Esophagus (tissue), 2 donors: ENCODE data around the gene FAM13C. TPM values are rescaled to one million over a fixed set of nuclear protein-coding genes. Genes with fewer than 3 reads are reported as not detected.
"Not testable (repeated sequence)": the region's sequence is repeated elsewhere in the genome, so short reads cannot be mapped to it uniquely, and the experiment has no call there.

Source experiments
- H3K27ac ChIP-seq, 2 donors: one replicate each; pipeline ENCODE4 v1.5.1; 2013; ENCODE audit warnings: low read depth in 2 of 2, mild to moderate bottlenecking in 2 of 2, inconsistent platforms in 1 of 2, low read length in 1 of 2, moderate library complexity in 1 of 2
- H3K27me3 ChIP-seq, 2 donors: one replicate each; pipeline ENCODE4 v1.6.1; 2013; ENCODE audit warnings: low read length in 2 of 2, control low read depth in 1 of 2, mild to moderate bottlenecking in 1 of 2; ENCODE audit not compliant: insufficient read depth in 2 of 2, control insufficient read depth in 1 of 2
- H3K36me3 ChIP-seq, 2 donors: one replicate each; pipeline ENCODE4 v1.6.1; 2013; ENCODE audit warnings: low read length in 1 of 2; ENCODE audit not compliant: control insufficient read depth in 2 of 2, insufficient read depth in 2 of 2
- H3K4me1 ChIP-seq, 2 donors: one replicate each; pipeline ENCODE4 v1.6.1; 2013; ENCODE audit warnings: low read length in 1 of 2; ENCODE audit not compliant: control insufficient read depth in 2 of 2, insufficient read depth in 2 of 2
- H3K4me3 ChIP-seq, 2 donors: one replicate each; pipeline ENCODE4 v1.5.1; 2013; ENCODE audit warnings: low read length in 2 of 2, mild to moderate bottlenecking in 2 of 2, low read depth in 1 of 2, moderate library complexity in 1 of 2
- H3K9me3 ChIP-seq, 2 donors: one replicate each; pipeline ENCODE4 v1.6.1; 2013; ENCODE audit warnings: mild to moderate bottlenecking in 2 of 2, low read depth in 1 of 2, low read length in 1 of 2, moderate library complexity in 1 of 2; ENCODE audit not compliant: control insufficient read depth in 2 of 2, insufficient read depth in 1 of 2
- WGBS, 2 donors: extraction: QIAGEN DNeasy Blood & Tissue Kit; methylation state at CpG; one replicate each; pipeline ENCODE4 v1.1.7; 2013; 5-methylcytosine and 5-hydroxymethylcytosine counted together
- polyA plus RNA-seq, 2 donors: library from polyadenylated mRNA; stranded (reverse); fragments of 200-250 nt; gene quantifications; one replicate each; pipeline ENCODE4 v1.2.3, GENCODE V29; 2013
- donor health status: healthy with polysubstance abuse.
- donor health status: Bipolar disorder and iron deficiency.

Gene FAM13C
- 1 to 10 TPM; 2.7 to 4.4 TPM for polyA plus RNA-seq

DNA sequence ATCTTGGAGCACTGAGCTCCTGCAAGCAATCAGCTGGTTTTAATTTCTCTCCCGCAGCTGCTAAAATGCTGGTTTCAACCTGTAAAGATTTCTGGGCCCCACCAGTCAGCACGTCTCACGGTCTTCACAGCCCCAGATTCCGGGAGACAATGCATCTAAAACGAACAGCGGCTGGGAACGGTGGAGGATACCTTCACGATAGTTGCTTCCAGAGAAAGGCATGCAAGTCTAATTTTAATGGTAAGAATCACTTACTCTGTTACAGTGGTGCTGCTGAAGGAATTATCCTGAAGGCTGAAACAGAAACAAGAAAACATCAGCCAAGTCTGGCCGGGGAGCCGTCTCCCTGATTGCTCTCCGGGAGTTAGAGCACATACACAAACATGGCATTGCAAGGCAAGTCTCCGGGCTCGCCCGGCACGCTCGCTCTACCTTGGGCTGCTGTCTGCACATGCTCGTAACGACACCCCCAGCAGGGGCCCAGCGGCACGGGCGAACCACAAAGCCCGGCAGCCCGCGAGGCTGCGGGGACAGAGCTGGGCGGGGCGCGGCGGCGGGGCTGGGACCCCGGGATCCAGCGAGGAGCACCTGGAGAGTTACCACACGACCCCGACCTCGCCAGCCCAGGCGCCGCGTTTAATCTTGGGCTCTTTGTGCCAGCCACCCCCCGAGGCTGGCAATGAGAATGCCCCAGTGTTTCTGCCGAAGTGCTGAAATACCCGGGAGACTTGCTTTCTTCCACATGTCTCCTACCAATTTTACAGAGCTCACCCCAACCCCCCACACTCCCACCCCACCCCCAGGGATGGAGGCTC lies at the start of gene FAM13C:
TSS of gene FAM13C (minus strand) at position 406 of the 815 bp plus-strand sequence. CDS start at position 317, 89 bp downstream.
- no peaks in the 10 kb centered on the region for H3K36me3 ChIP-seq
- peak within 1 kb of the TSS; percentile 31 to 59 for H3K4me3 ChIP-seq
- H3K27me3 ChIP-seq, result no peaks in the 10 kb centered on the region
- peak within 1 kb of the TSS; percentile 60 to 83 for H3K27ac ChIP-seq
- H3K9me3 ChIP-seq, result no peaks in the 10 kb centered on the region
- peaks cover 0 to 2% of the 10 kb centered on the region in 2 donors for H3K4me1 ChIP-seq
- WGBS, 2 donors, result 1% methylated on average over 38 to 41 of the region's 41 CpGs

DNA sequence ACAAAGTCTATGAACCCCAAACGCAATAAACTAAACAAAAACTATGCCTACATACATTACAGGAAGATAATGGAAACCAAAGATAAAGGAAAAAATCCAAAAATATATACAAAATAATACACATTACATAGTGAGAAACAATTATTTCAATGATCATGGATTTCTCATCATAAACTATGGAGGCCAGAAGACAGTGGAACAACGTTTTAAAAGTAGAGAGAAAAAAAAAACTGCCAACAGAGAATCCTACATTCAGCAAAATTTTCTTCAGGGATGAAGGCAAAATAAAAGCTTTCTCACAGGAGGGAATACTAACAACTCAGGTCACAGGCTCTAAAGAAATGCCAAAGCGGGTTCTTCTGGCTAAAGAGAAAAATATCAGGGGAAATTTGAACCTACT lies 42.9 kb upstream of the FAM13C start:
- H3K27me3 ChIP-seq, result no peaks in the 10 kb centered on the region
- no peaks in the 10 kb centered on the region for H3K4me1 ChIP-seq
- no peak overlapping the region for H3K27ac ChIP-seq
- H3K4me3 ChIP-seq, result no peak overlapping the region
- WGBS, 2 donors, result 80 to 90% methylated on average over 3 of the region's 3 CpGs
- H3K9me3 ChIP-seq, result no peaks in the 10 kb centered on the region
- no peaks in the 10 kb centered on the region for H3K36me3 ChIP-seq

DNA sequence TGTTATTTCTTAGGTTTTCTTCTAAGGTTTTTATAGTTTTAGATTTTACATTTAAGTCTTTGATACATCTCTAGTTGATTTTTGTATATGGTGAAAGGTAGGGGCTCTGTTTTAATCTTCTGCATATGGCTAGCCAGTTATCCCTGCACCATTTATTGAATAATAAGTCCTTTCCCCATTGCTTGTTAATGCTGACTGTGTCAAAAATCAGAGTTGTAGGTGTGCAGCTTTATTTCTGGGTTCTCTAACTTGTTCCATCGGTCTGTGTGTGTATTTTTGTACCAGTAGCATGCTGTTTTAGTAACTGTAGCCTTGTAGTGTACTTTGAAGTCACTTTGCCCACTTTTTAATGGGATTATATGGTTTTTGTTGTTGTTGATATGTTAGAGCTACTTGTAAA lies 37.9 kb upstream of the FAM13C start:
- Histone ChIP-seq H3K36me3 (no peaks in the 10 kb centered on the region), H3K27me3 (no peaks in the 10 kb centered on the region), H3K4me1 (no peaks in the 10 kb centered on the region), H3K9me3 (no peaks in the 10 kb centered on the region), H3K4me3 (no peak overlapping the region), H3K27ac (no peak overlapping the region)
- WGBS, 2 donors, result 39 to 59% methylated on average over 1 of the region's 1 CpG

GRCh38 chr10:59399329-59399728 lies 37.0 kb upstream of the FAM13C start:
- not testable (repeated sequence) for H3K36me3 ChIP-seq, H3K4me1 ChIP-seq, H3K4me3 ChIP-seq, H3K27ac ChIP-seq, H3K27me3 ChIP-seq, H3K9me3 ChIP-seq
- 92 to 97% methylated on average over 4 of the region's 4 CpGs for WGBS, 2 donors

DNA sequence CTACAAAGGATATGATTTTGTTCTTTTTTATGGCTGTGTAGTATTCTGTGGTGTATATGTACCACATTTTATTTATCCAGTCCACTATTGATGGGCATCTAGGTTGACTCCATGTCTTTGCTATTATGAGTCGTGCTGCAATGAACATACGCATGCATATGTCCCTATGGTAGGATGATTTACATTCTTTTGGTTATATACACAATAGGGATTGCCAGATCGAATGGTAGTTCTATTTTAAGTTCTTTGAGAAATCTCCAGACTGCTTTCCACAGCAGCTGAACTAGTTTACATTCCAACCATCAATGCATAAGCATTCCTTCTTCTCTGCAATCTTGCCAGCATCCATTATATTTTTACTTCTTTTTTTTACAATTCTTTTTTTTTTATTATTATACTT lies 35.6 kb upstream of the FAM13C start:
- no peak overlapping the region for H3K4me3 ChIP-seq
- no peaks in the 10 kb centered on the region for H3K27me3 ChIP-seq
- no peak overlapping the region for H3K27ac ChIP-seq
- H3K4me1 ChIP-seq, result no peaks in the 10 kb centered on the region
- WGBS, 2 donors, result 69 to 72% methylated on average over 3 of the region's 3 CpGs
- no peaks in the 10 kb centered on the region for H3K9me3 ChIP-seq
- H3K36me3 ChIP-seq, result no peaks in the 10 kb centered on the region

DNA sequence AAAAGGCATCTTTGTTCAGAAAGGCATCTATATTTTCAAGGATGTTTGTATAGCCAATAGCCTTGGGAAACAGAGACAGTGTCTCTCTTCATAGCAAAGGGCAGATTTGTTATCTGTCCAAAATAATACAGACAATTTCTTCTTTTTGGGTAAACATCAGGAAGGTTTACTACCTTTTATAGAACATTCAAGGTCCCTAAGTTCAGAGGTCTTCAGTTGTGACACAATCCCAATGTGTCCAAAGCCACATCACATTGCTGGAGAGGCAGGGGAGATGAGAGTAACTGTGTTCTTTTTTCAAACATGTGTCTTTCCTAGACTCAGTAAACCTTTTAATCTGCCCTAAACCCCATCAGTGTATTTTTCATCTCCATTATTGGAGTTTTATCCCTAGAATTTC lies 33.6 kb upstream of the FAM13C start:
- H3K36me3 ChIP-seq, result no peaks in the 10 kb centered on the region
- no peak overlapping the region for H3K4me3 ChIP-seq
- H3K27me3 ChIP-seq, result no peaks in the 10 kb centered on the region
- no peaks in the 10 kb centered on the region for H3K9me3 ChIP-seq
- H3K27ac ChIP-seq, result no peak overlapping the region
- no peaks in the 10 kb centered on the region for H3K4me1 ChIP-seq

DNA sequence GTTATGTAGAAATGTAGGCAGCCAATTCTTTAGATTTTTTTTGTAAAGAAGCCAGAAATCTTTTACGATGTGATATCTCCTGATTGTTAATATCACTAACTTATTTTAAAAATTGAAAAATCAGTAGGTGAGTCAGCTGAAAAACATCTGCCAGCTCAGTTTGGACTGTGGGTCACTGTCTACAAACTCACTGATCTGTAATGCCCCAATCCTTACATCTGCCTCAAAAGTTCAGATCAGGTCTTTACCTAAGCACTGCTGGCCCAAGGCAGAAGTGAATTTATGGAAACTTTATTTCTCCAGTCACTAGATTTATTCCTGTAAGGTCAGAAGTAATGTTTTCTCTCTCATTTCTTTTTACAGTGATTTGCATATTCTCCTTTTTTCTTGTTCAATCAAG lies 31.0 kb upstream of the FAM13C start:
- Histone ChIP-seq H3K27ac (no peak overlapping the region), H3K27me3 (no peaks in the 10 kb centered on the region), H3K4me3 (no peak overlapping the region), H3K9me3 (no peaks in the 10 kb centered on the region), H3K4me1 (no peaks in the 10 kb centered on the region), H3K36me3 (no peaks in the 10 kb centered on the region)
- WGBS, 2 donors, result 72 to 75% methylated on average over 1 of the region's 1 CpG

DNA sequence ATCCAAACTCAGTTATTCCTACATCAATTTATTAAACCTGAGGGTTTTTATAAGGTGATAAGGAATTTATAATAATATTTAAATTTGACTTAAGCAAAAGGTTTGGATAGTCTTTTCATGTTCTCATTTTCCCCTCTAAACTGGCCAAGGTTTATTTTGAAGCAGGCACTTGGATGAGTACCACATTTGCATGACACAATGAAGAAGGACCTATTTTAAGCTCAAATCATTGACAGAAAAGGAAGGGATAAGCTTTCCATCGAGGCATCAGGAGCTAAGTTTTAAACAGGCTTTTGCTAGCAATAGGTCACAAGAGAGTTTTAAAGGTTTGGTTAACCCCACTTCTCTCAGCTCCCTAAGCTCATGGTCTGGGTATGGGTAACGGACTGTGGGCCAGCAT lies 28.7 kb upstream of the FAM13C start:
- WGBS, 2 donors, result 62% methylated on average over 2 of the region's 2 CpGs
- H3K9me3 ChIP-seq, result no peaks in the 10 kb centered on the region
- no peaks in the 10 kb centered on the region for H3K36me3 ChIP-seq
- no peaks in the 10 kb centered on the region for H3K27me3 ChIP-seq
- H3K4me3 ChIP-seq, result no peak overlapping the region
- no peak overlapping the region for H3K27ac ChIP-seq
- H3K4me1 ChIP-seq, result no peaks in the 10 kb centered on the region

- no peaks in the 10 kb centered on the region for H3K27me3 ChIP-seq
- H3K4me3 ChIP-seq, result no peak overlapping the region
- no peak overlapping the region for H3K27ac ChIP-seq
- no peaks in the 10 kb centered on the region for H3K4me1 ChIP-seq
- WGBS, 2 donors, result 92 to 94% methylated on average over 1 of the region's 1 CpG
- H3K36me3 ChIP-seq, result no peaks in the 10 kb centered on the region
- no peaks in the 10 kb centered on the region for H3K9me3 ChIP-seq
Measured at GRCh38 chr10:59388671-59388976, 26.3 kb upstream of the FAM13C start.

GRCh38 chr10:59387951-59388670 lies 25.8 kb upstream of the FAM13C start:
- Histone ChIP-seq H3K4me1 (no peaks in the 10 kb centered on the region), H3K27ac (no peak overlapping the region), H3K4me3 (no peak overlapping the region), H3K36me3 (no peaks in the 10 kb centered on the region), H3K27me3 (no peaks in the 10 kb centered on the region), H3K9me3 (no peaks in the 10 kb centered on the region)
- 65 to 78% methylated on average over 3 of the region's 3 CpGs for WGBS, 2 donors
